ENCODE measurements around the gene AMBP.

Gene AMBP

DNA sequence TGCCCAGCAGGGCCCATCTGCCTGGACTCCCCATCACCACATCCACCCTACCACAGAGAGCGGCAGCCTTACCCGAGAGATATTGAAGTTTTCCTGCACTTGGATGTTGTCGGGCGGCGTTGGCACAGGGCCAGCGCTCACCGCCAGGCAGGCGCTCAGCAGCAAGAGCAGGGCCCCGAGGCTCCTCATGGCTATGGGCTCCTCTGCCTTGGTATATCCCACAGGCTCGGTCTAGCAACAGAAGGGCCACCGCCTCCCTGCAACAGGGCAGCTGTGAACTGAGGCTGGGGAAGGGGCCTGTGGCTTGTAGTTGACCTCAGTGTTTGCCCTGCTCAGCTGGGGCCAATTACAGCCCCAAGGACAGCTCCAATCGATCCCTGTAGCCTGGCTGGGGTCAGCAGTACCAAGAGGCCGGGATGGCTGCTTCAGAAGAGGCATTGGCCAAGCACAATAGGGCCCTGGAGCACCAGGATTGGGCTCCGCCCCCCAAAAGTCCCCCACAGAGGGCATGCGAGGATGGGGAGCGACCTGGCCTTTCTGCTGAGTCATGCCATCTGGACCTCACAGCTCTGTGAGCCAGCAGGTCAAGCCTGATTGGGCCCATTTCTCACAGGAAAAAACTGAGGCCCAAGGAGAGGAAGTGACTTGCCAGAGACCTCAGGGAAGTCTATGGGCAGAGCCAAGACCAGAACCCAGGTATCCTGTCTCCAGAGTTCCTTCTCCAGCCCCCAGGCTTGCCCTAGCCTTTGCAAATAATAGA lies at the start of gene AMBP:
TSS of gene AMBP (minus strand) at position 280 of the 760 bp plus-strand sequence. CDS start at position 189, 91 bp downstream.
- no peak for DNase-seq

DNA sequence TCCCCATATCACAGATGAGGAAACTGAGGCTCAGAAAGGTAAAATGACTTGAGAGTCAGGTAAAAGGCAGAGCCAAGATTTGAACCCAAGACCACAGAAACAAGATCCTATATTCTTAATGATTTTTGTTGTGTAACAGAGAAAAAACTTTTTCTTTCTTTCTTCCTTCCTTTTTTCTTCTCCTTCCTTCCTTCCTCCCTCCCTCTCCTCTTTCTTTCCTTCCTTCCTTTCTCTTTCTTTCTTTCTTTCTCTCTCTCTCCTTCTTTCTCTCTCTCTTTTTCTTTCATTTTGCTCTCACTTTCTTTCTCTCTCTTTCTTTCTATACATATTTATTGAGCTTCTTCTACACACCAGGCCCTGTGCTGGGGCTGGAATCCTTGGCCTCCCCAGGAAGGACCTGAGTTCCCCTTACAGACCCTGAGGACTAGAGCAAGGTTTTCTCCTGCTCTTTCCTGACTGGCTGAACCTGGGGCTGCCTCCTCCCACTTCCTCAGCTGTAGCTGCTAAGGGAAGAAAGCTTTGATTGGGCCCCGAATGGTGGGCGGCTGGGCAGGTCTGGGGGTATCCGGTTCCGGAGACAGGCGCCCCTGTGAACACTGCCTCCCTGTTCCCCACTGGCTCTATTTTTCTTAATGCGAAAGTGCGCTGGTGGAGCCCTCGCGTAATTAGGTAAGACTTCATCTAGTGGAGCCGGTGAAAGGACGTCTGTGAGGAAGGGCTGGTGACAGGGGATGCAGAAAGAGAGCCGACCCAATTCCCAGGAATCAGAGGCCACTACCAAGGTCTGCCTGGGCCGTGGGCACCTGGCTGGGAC lies 48.4 kb upstream of the AMBP start:
- no peak for DNase-seq

DNA sequence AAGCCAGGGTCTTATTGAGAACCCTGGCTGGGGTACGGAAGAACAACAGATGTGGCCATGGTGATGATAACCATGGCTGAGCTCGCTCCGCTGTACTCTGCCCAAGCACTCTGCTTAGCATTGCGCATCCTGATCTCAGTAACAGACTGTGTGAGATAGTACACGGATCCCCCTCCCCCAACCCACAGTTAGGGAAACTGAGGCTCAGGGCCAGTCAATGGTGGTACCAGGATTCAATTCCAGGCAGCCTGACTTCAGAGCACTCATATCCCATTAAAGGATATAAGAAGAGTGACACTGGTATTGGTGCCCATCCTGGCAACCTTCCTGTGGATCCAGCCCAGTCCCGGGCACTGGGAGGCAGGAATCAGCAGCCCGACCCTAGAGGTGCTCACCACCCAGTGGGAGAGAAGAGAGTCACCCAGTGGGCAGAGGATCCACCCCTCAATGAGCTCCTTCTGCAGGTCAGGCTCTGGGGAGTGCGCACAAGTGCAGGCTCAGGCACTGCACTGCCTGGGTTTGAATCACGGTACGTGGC lies 47.4 kb upstream of the AMBP start:
- DNase-seq = no peak

DNA sequence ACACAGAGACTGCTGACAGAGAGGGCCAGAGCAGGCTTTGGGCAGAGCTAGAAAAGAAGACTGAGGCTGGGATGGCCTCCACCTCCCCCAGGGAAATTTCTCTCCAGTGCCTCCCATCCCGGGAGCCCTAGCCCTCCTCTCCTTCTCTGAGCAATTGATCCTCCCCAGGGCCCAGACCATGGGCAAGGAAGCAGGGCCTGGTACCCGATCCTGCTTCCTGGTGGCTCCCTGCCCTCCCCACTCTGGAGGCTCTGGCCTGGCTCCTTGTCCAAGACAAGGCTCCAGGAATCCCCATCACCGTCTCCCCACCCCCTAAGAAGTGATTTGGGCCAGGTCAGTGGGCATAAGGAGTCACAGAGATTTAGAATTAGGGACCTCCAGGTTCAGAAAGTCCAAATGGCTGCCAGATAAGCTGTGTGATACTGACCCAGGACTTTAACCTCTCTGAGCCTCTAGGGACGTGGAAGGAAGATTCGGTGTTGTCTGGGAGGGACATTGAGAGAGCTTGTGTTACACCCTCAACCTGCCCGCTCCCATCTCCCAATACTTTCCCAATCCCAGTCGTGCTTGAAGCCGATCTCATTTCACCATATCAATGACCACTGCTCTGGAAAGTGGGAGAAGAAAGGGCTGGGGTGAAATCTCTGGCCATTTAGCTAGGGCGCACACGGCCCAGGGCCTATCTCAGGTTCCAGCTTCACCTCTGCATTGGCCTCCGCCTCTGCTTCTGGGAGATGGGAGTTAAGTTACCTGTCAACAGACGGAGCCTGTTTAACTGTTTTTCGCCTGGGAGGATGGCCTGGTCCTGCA lies 46.8 kb upstream of the AMBP start:
- no peak for DNase-seq

DNA sequence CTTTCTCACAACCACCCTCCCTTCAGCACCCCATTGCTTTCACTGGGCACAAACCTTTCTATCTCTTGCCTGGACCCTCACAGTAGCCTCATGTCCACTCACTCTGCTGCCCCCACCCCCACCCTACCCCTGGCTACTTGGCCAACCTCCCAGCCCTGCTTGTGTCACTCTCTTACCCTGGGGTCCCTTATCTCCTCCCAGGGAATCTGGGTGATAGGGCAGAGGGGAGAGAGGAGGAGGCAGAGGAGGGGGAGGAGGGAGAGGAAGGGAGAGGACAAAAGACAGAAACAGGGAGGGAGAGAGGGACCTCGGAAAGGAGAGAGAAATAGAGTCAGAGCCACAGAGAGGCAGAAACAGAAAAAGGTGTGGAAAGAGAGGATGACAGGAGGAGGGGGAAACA lies 46.0 kb upstream of the AMBP start:
- no peak for DNase-seq

DNA sequence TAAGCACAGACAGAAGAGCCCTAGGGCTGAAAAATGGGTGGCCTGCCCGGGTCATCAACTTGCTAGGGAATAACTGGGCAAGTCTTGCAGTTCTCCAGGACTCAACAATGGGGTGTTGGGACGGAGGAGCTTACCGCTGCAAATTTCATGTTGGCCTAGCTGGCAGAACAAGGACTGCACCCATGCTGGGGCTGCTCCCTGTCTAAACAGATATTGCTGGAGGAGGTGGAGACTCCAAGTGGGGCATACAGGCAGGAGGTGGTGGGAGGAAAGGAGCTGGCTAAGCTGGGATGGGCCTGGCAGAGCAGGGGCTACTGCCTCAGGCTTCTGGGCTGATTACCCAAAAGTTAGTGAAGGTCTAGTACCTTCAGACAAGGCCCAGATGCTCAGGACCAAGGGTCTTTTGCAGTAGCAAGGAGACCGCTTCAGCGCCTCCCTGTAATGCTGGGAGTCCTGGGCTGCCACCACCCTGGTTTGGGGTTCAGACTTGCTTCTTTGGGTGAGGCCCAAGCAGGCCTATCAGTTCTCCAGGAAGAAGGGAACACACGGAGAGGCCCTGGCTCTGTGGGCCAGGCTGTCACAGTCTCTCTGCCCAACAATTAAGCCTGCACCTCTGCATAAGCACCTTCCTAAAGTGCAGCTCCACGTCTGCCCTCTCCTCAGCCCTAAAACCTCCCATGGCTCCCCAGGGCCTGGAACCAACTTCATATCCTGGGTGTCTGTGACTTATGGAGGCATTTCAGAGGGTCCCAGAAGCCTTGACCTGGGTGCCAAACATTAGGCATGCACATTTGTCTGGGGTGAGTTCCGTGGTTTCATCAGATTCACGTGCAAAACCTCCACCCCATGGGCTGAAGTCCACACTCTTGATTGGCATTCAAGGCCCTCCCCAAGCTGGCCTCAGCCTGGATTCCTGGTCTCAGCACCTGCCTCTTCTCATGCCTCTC lies 45.2 kb upstream of the AMBP start:
- no peak for DNase-seq

DNA sequence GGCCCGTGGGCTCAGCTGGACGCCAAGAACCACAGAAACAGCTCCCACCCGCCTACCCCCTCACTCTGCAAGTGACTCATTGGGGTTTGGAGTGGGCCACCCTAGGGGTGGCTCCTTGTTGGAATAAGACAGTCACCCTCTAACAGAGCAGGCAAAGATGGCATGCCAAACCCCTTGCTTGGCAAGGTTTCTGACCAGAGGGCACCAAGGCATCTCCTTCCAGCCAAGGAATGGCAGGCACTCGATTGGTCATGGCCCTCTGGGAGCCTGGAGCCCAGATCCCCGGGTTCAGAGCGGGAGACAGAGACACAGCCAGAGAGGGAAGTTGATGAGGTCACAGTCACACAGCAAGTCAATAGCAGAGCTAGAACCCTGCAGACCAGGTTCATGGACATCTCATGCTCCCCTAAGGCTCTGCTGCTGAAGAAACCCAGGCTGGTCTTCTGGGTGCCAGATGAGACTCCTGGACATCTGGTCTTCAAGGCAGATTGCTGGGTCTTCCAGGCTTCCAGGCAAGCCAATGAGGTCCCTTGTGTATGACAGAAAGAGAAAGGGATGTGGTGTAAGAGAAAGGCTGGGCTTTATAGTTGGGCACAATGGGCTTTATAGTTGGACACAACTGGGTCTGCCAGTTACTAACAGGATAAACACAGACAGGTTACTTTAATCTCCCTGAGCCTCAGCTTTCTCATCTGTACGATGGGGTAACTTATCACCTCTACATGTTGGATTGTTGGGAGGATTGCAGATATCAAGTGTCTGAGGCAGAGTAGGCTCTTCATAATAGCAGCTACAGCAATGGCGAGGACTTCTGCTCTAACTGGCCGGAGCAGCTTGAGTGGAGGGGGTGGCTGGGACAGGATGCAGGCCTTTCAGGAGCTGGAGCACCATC lies 44.3 kb upstream of the AMBP start:
- no peak for DNase-seq

DNA sequence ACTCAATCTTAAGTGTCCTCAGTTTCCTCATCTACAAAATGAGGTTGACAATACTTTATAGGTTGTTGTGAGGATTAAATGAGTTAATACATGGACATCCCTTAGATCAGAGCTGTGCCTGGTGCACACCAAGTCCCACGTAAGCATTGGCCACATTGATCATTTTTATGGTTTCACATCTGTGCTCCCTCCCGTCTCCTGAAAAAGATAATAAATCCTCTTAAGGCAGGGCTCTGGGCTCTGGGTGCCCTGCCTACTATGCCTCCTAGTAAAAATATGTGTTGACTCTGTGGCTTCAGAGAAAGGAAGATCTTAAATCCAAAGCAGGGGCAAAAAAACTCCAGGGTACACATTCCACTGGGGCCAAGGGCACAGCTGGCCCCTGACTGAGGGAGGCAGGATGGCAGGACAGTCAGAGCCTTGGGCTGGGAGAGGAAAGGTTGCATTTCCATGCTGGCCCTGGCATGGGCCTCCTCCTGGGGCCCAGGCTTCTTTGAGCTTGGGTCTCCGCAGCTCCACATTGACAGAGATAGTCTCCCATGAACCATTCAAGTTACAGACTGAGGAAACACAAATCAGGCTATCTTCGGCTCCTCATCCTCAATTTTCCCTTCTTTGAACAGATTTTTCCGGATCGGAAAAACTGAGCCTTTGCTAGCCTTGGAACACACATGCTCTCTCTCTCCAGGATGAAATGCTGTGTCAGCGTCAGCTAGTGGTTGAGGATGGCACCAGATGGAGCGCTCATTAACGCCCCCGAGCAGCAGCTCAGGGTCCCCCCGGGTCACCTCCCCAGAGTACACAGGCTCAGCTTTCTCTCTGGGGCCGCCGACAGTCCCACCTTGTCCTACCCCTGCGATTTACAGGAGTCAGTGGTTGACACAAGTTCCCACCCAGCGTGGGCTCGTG lies 43.4 kb upstream of the AMBP start:
- DNase-seq = no peak

DNA sequence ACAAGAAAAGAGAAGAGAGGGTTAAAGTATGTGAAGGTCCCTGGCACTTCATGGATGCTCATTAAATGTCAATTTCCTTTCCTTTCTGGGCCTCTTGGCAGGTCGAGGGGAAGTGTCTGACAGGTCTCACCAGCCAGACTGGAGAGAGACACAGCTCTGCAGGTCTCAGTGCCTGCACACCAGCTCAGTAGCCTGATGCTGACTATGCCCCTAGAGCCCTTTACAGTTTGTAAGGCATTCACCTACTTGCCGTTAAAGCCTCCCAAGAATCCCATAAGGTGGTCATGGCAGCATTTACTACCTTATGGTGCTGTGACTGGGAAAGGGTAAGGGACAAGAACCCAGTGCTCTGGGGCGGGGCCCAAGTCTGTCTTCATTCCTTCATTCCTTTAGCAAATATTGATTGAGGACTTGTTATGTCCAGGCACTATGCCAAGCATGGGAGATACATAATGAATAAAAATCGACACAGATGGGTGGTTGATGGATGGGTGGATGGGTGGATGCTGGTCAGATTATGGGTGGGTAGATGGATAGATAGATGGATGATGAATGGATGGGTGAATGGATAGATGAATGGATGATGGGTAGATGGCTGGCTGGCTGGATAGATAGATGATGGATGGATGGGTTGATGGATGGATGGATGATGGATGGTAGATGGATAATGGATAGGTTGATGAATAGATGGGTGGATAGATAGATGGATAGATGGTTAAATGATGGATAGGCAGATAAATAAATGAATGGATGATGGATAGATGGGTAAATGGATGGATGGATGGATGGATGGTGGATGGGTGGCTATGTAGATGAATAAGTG lies 42.3 kb upstream of the AMBP start:
- no peak for DNase-seq

DNA sequence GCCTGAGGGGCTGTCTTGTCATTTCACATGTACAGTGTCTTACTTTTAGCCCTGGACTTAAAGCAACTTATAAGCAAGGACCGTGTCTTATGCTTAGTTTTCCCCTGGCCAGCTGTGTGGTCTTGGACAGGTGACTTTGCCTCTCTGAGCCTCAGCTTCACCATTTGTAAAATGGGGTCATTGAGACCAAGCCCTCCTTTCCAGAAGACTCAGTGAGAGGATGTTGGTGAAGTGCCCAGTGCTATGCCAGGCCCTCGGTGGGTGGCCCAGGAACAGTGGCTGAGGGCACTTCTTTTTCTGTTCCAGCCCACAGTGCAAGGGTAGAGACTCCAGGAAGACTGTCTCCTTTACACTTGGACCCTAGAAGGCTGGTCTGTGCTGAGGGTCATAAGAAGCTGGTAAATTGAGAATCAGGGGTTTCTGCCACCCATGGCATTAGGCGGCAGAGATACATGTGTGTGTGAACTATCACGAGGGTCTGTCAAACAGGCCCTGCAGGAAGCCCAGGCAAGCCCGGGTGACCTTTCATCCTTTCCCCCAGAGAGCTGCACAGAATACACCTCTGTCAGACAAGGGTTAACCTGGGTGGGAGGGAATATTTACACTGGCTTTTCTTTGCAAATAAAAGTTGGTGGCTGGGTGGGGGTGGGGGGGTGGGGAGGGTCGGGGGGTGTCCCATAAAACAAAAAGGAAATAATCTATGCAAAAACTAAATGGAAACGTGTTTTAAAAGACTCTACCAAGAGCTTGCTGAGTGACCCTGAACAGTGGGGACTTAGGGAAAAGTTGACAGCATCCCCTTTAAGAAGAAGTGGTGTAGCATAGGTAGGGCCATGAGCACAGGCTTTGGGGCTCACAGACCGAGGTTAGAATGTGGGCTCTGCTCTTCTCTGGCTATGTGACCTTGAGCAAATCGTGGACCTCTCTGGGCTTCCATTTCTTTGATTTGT lies 41.4 kb upstream of the AMBP start:
- DNase-seq = peak; percentile 11

DNA sequence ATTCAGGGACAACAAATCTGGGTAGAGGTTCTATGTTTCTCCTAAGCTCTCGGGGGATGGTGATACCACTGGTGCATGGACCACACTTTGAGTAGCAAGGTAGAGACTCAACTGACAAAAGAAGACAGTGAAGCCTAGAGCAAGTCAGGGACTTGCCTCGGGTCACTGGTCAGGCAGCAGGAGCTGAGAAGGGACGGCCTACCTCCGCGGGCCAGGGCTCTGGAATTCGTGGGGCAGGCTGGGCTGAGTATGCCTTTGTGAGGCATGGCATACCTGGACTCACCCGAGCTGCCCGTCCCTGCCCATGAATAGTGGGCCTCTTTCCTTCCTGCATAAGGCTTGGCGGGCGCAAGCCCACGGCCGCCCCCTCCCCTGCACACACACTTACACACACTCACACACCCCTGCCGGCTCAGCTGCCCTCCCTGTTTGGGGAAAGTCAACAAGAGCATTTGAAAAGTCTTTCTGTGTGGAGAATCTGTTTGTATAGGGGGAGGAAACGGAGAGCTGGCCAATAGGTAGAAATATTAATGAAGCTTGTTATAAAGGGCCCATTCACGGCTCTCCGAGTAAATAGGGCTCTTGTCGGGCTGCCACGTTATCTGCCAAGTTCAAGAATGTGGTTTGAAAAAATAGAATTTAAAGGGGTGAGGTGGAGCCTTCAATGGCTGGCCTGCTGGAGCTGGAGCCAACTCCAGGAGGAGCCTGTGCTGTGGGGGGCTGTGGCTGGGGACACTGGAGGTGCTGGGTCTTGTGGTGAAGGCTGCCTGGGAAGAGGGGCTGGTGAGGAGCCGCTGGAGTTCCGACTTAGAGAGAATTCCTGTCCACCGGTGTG lies 40.1 kb upstream of the AMBP start:
- no peak for DNase-seq

DNA sequence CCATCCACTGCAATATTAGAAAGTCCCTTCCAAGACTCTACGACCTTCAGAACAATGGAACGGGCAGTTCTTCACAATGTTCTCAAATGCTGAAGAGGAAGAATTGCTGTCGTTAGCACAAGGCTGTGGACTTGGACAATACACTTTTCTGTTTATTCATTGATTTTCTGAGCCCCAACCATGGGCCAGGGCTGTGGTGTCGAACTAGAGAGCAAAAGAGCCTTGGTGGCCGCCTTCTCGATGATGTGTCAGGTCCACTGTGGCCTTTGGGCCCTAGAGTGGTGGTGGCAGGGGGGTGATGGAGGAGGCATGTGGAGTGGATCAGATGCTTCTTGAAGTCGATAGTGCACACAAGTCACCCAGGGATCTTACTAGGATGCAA lies 39.5 kb upstream of the AMBP start:
- DNase-seq = no peak

DNA sequence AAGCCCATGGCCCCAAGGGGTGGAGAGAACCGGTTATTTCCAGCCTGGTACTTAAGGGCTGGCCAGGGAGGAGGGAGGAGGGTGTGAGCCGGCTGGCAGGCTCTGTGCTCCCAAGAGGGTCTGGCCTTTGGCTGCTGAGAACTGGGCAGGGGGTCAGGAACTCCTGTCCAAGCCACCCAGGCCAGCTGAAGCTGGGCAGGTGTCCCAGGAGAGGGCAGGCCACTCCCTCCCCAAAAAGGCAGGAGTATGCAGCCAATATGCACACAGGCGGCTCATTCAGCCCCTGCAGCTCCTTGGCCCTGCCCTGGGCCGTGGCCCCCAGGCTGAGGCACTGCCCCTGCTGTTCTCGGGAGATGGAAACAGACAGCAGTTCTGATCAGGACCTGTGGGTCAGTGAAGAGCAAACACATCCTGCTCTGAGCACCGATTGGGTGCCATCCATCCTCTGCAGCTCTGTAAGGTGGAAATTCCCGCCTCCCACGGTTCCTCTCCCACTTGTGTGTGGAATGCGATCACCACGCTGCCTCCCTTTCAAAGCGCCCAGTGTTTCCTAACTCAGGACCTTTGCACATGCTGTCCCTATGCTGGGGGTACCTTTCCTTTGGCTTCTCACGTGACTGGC lies 38.1 kb upstream of the AMBP start:
- DNase-seq = no peak

DNA sequence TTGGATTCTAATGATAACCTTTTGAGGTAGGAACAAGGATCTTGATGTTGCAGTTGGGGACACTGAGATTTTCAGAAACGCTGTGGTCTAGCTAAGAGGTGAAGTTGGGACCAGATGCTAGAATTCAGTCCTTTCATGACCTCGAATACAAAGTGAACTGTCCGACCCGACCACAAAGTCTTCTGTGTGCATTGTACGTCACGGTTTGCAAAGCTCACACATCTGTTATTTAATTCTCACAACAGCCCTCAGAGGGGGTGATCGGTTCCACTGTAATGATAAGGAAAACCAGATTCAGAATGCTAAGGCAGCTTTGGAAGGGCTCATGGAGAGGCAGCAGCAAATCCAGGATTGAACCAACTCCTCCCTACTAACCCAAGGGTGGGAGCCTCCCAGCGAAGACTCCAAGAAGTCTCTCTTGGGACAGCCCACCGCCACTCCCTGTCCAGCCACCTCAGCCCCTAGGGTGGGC lies 37.6 kb upstream of the AMBP start:
- no peak for DNase-seq

DNA sequence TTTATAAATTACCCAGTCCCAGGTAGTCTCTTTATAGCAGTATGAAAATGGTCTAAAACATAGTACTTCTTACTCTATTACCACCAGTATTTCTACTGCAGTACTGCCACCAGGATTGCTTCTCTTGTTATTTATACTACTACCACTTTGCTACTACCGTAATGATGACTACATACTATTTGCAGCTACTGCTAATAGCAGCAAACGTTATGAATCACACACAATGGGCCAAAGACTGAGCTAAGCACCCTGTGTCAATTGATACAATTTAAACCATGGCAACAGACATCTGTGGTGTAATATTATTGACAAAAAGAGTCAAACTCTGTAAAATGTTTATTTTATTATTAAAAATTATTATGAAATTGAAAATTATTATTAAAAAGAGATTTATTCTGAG lies 36.3 kb upstream of the AMBP start:
- DNase-seq = no peak
